PC-3 (cell line): Measurements from ENCODE around the gene BACH2. TPM values are rescaled to one million over a fixed set of nuclear protein-coding genes. Genes with fewer than 3 reads are reported as not detected.

Source experiments
- ATAC-seq: fragments of 200-7000 bp; cut with Tn5 transposase; 2 replicates; pipeline ENCODE4 v1.9.1; 2020; ENCODE audit warnings: mild to moderate bottlenecking, moderate library complexity
- BruUV-seq: library from RNA; stranded (reverse); fragments of 400-500 nt; replicated peaks from 2 replicates; lab custom pipeline; 2021; lab: Mats Ljungman, UMichigan
- CTCF ChIA-PET: fragments of 300-600 bp; sonication (Branson Sonifier 250); formaldehyde crosslinking; loops from one replicate; lab custom pipeline; 2022; ENCODE audit warnings: antibody characterized with exemption; lab: Charles Lee
- POLR2A ChIA-PET: fragments of 300-600 bp; sonication (Branson Sonifier 250); formaldehyde crosslinking; loops from one replicate; lab custom pipeline; 2022; ENCODE audit warnings: antibody characterized with exemption; ENCODE audit not compliant: unreplicated experiment; lab: Charles Lee
- DNase-seq: peaks from one replicate; pipeline ENCODE4 v3.0.0-alpha.2; 2015
- H2AFZ ChIP-seq: fragments of 300-600 bp; sonication (generic); 2 replicates; pipeline ENCODE4 v1.6.0; 2016; ENCODE audit warnings: antibody characterized with exemption, low read length
- H3F3A ChIP-seq: fragments of 300-600 bp; sonication (generic); one replicate; pipeline ENCODE4 v1.6.0; 2017; ENCODE audit warnings: antibody characterized with exemption, low read length, control low read depth, mild to moderate bottlenecking; ENCODE audit not compliant: unreplicated experiment
- H3K27ac ChIP-seq: fragments of 300-600 bp; sonication (generic); 2 replicates; pipeline ENCODE4 v1.5.1; 2016; ENCODE audit warnings: mild to moderate bottlenecking, low read length
- H3K27me3 ChIP-seq: fragments of 300-600 bp; sonication (generic); 2 replicates; pipeline ENCODE4 v1.6.1; 2016; ENCODE audit warnings: low read length, mixed read lengths
- H3K36me3 ChIP-seq: fragments of 300-600 bp; sonication (generic); 2 replicates; pipeline ENCODE4 v1.6.1; 2016; ENCODE audit warnings: low read depth, mixed run types, low read length, mixed read lengths
- H3K4me1 ChIP-seq: fragments of 300-600 bp; sonication (generic); 2 replicates; pipeline ENCODE4 v1.5.1; 2016; ENCODE audit warnings: low read length; ENCODE audit not compliant: insufficient read depth
- H3K4me2 ChIP-seq: fragments of 300-600 bp; sonication (generic); 2 replicates; pipeline ENCODE4 v1.6.0; 2016; ENCODE audit warnings: low read length
- H3K4me3 ChIP-seq: fragments of 300-600 bp; sonication (generic); 2 replicates; pipeline ENCODE4 v1.5.1; 2016; ENCODE audit warnings: mild to moderate bottlenecking, low read length, mixed read lengths
- H3K79me2 ChIP-seq: fragments of 300-600 bp; sonication (generic); 2 replicates; pipeline ENCODE4 v1.6.1; 2017; ENCODE audit warnings: low read length, mixed read lengths
- H3K9ac ChIP-seq: fragments of 300-600 bp; sonication (generic); 2 replicates; pipeline ENCODE4 v1.6.0; 2016; ENCODE audit warnings: mild to moderate bottlenecking, low read length
- H3K9me2 ChIP-seq: fragments of 300-600 bp; sonication (generic); replicated peaks from 2 replicates; pipeline ENCODE4 v1.6.1; 2016; ENCODE audit warnings: mixed run types, low read length, mixed read lengths
- H3K9me3 ChIP-seq: fragments of 300-600 bp; sonication (generic); 2 replicates; pipeline ENCODE4 v1.6.1; 2016; ENCODE audit warnings: low read length, mixed read lengths
- H4K20me1 ChIP-seq: fragments of 300-600 bp; sonication (generic); 2 replicates; pipeline ENCODE4 v1.6.1; 2016; ENCODE audit warnings: low read length, mixed read lengths
- CTCF ChIP-seq: fragments of 300-600 bp; sonication (generic); conservative IDR thresholded peaks from 2 replicates; pipeline ENCODE4 v1.5.1; 2017; ENCODE audit warnings: antibody characterized with exemption, low read depth, mild to moderate bottlenecking, low read length
- EZH2 ChIP-seq: fragments of 300-600 bp; sonication (generic); IDR thresholded peaks from one replicate; pipeline ENCODE4 v1.6.1; 2017; ENCODE audit warnings: antibody characterized with exemption, mild to moderate bottlenecking, low read length; ENCODE audit not compliant: unreplicated experiment
- EZH2phosphoT487 ChIP-seq: fragments of 300-600 bp; sonication (generic); IDR thresholded peaks from 2 replicates; pipeline ENCODE4 v1.6.1; 2018; ENCODE audit warnings: mild to moderate bottlenecking, antibody characterized with exemption, low read length, borderline replicate concordance
- intact Hi-C: fragments of 100-400 bp; cut with micrococcal nuclease; formaldehyde crosslinking; loops from 2 replicates; pipeline ENCODE4 v1.9.0; 2023
- total RNA-seq: library from RNA; depleted of rRNA; stranded (reverse); fragments of >200 nt; gene quantifications from 2 replicates; pipeline ENCODE4 v1.2.3, GENCODE V29; 2014

The BACH2 gene
- total RNA-seq, 1 experiment from 2014 or later, result 7.0 TPM

DNA sequence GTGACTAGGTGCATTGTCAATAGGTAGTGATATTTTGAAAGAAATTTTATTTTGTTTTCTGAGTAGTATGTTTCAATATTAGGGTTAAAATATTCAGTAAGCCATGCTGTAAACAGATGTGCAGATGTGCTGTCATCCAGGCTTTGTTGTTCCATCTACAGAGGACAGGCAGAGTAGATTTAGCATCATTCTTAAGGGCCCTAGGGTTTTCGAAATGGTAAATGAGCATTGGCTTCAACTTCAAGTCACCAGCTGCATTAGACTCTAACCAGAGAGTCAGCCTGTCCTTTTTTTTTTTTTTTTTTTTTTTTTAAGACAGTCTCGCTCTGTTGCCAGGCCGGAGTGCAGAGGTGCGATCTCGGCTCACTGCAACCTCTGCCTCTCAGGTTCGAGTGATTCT, 27.1 kb upstream of the BACH2 start:
- peaks cover 19% of the 10 kb centered on the region for H3K4me1 ChIP-seq
- no peaks in the 10 kb centered on the region for H3K79me2 ChIP-seq
- ATAC-seq (no peak), DNase-seq (no peak)
- no peak overlapping the region for H3K9ac ChIP-seq
- H3K4me2 ChIP-seq, result no peak overlapping the region
- CTCF ChIA-PET, result no interaction called here
- no peak overlapping the region for H3K27ac ChIP-seq
- no peaks in the 10 kb centered on the region for H3K27me3 ChIP-seq
- POLR2A ChIA-PET, result no interaction called here
- no peaks in the 10 kb centered on the region for H3K9me2 ChIP-seq
- H3K36me3 ChIP-seq, result no peaks in the 10 kb centered on the region
- H2AFZ ChIP-seq, result no peak overlapping the region
- H3K9me3 ChIP-seq, result no peaks in the 10 kb centered on the region
- no peak overlapping the region for H3K4me3 ChIP-seq
- TF ChIP-seq EZH2phosphoT487 (no peak), EZH2 (no peak), CTCF (no peak)
- no TSS peak for BruUV-seq
- no peaks in the 10 kb centered on the region for H3F3A ChIP-seq
- intact Hi-C loops, result no loop called here
- H4K20me1 ChIP-seq, result no peaks in the 10 kb centered on the region

GRCh38 chr6:90322976-90323474, 26.4 kb upstream of the BACH2 start:
- Histone ChIP-seq H3K4me3 (no peak overlapping the region), H2AFZ (0 out of 2 replicates have a peak overlapping the region, but pooled peaks have one; percentile 9), H3F3A (no peaks in the 10 kb centered on the region), H3K4me1 (peaks cover 14% of the 10 kb centered on the region), H3K9me2 (no peaks in the 10 kb centered on the region), H3K27me3 (no peaks in the 10 kb centered on the region), H3K9ac (no peak overlapping the region), H3K4me2 (peak overlapping the region; percentile 26; the same call in 1 of the 2 replicates), H3K27ac (no peak overlapping the region), H3K79me2 (no peaks in the 10 kb centered on the region), H3K9me3 (no peaks in the 10 kb centered on the region), H3K36me3 (no peaks in the 10 kb centered on the region), H4K20me1 (no peaks in the 10 kb centered on the region)
- CTCF ChIA-PET, result no interaction called here
- no peak for ATAC-seq
- POLR2A ChIA-PET, result no interaction called here
- TF ChIP-seq EZH2 (no peak), EZH2phosphoT487 (no peak), CTCF (no peak)
- intact Hi-C loops, result no loop called here
- DNase-seq, result no peak
- BruUV-seq, result no TSS peak

- Histone ChIP-seq H3K4me1 (peaks cover 10% of the 10 kb centered on the region), H3K9ac (no peak overlapping the region), H2AFZ (no peak overlapping the region), H3K27ac (no peak overlapping the region), H3K9me2 (no peaks in the 10 kb centered on the region), H3F3A (no peaks in the 10 kb centered on the region), H3K27me3 (no peaks in the 10 kb centered on the region), H3K9me3 (no peaks in the 10 kb centered on the region), H3K36me3 (no peaks in the 10 kb centered on the region), H3K79me2 (no peaks in the 10 kb centered on the region), H4K20me1 (no peaks in the 10 kb centered on the region), H3K4me3 (no peak overlapping the region), H3K4me2 (no peak overlapping the region)
- no TSS peak for BruUV-seq
- ChIA-PET CTCF (no interaction called here), POLR2A (interaction anchor here (0.6 kb wide), 1 partner anchor 16 kb away, joined by 4 read pairs; no protein-coding TSS in a partner anchor)
- TF ChIP-seq EZH2phosphoT487 (no peak), CTCF (no peak), EZH2 (no peak)
- DNase-seq (no peak), ATAC-seq (no peak)
- intact Hi-C loops, result no loop called here
Measured at GRCh38 chr6:90319979-90320685, 23.5 kb upstream of the BACH2 start.
